Activated B cell treated with CpG ODN at 0.5 μM for 24 hours (primary cell): ENCODE measurements around the gene ATP8B1. TPM values are rescaled to one million over a fixed set of nuclear protein-coding genes. Genes with fewer than 3 reads are reported as not detected.

ENCODE experiments used
- ATAC-seq: fragments of 200-7000 bp; cut with Tn5 transposase; one replicate; pipeline ENCODE4 v1.10.0; 2021; ENCODE audit warnings: low read depth, mild to moderate bottlenecking, moderate library complexity
- CTCF ChIA-PET: fragments of 350-600 bp; sonication (Branson Sonifier 250); formaldehyde crosslinking; loops from one replicate; lab custom pipeline; 2021; ENCODE audit warnings: antibody characterized with exemption; lab: Charles Lee
- POLR2A ChIA-PET: fragments of 350-600 bp; sonication (Branson Sonifier 250); formaldehyde crosslinking; loops from one replicate; lab custom pipeline; 2021; ENCODE audit warnings: antibody characterized with exemption; lab: Charles Lee
- DNase-seq: peaks from one replicate; pipeline ENCODE4 v3.0.0; 2022
- H3K27ac Mint-ChIP-seq: one replicate; pipeline ENCODE4 v1.8.0; 2020; ENCODE audit warnings: mixed read lengths
- H3K27me3 Mint-ChIP-seq: one replicate; pipeline ENCODE4 v1.8.0; 2021; ENCODE audit warnings: mixed read lengths
- H3K36me3 Mint-ChIP-seq: one replicate; pipeline ENCODE4 v1.8.0; 2021; ENCODE audit warnings: low read depth, mixed read lengths
- H3K4me1 Mint-ChIP-seq: one replicate; pipeline ENCODE4 v1.8.0; 2021; ENCODE audit warnings: mixed read lengths
- H3K4me3 Mint-ChIP-seq: one replicate; pipeline ENCODE4 v1.8.0; 2020; ENCODE audit warnings: mild to moderate bottlenecking, mixed read lengths
- H3K9me3 Mint-ChIP-seq: one replicate; pipeline ENCODE4 v1.8.0; 2020; ENCODE audit warnings: mixed read lengths
- CTCF ChIP-seq: fragments of 200-600 bp; IDR thresholded peaks from one replicate; pipeline ENCODE4 v1.8.0; 2022; ENCODE audit warnings: antibody characterized with exemption, mild to moderate bottlenecking
- intact Hi-C: fragments of 100-400 bp; cut with micrococcal nuclease; formaldehyde crosslinking; loops from one replicate; pipeline ENCODE4 v1.15.1; 2024
- total RNA-seq: library from RNA; stranded (reverse); gene quantifications from 2 replicates; pipeline ENCODE4 v1.2.3, GENCODE V29; 2022

ATP8B1 gene
- total RNA-seq, 1 donor from 2014 or later = 0.69 TPM

- ATAC-seq (no peak), DNase-seq (no peak)
- no peaks in the 10 kb centered on the region for H3K27me3 Mint-ChIP-seq
- ChIA-PET POLR2A (no interaction called here), CTCF (no interaction called here)
- H3K4me3 Mint-ChIP-seq = no peak overlapping the region
- intact Hi-C loops = no loop called here
- H3K36me3 Mint-ChIP-seq = peaks cover 5% of the 10 kb centered on the region
- H3K27ac Mint-ChIP-seq = no peak overlapping the region
- peaks cover 19% of the 10 kb centered on the region for H3K4me1 Mint-ChIP-seq
- no peak for TF ChIP-seq CTCF
- no peaks in the 10 kb centered on the region for H3K9me3 Mint-ChIP-seq
Measured at GRCh38 chr18:57776354-57776753, 26.8 kb downstream of the ATP8B1 start.

- Mint-ChIP-seq H3K4me3 (no peak overlapping the region), H3K4me1 (peaks cover 17% of the 10 kb centered on the region), H3K27ac (no peak overlapping the region), H3K36me3 (peaks cover 3% of the 10 kb centered on the region), H3K9me3 (no peaks in the 10 kb centered on the region), H3K27me3 (no peaks in the 10 kb centered on the region)
- TF ChIP-seq CTCF = no peak
- ATAC-seq = no peak
- no peak for DNase-seq
- intact Hi-C loops = no loop called here
- POLR2A ChIA-PET = no interaction called here
- CTCF ChIA-PET = no interaction called here
Measured at GRCh38 chr18:57775937-57776336, 27.2 kb downstream of the ATP8B1 start.

GRCh38 chr18:57772387-57772799 lies 30.7 kb downstream of the ATP8B1 start:
- ChIA-PET POLR2A (no interaction called here), CTCF (no interaction called here)
- no peak for TF ChIP-seq CTCF
- H3K4me3 Mint-ChIP-seq = no peak overlapping the region
- peaks cover 6% of the 10 kb centered on the region for H3K4me1 Mint-ChIP-seq
- H3K36me3 Mint-ChIP-seq = no peaks in the 10 kb centered on the region
- DNase-seq (no peak), ATAC-seq (no peak)
- H3K27me3 Mint-ChIP-seq = no peaks in the 10 kb centered on the region
- H3K27ac Mint-ChIP-seq = no peak overlapping the region
- no peaks in the 10 kb centered on the region for H3K9me3 Mint-ChIP-seq
- intact Hi-C loops = no loop called here

- ChIA-PET CTCF (no interaction called here), POLR2A (no interaction called here)
- no peak for DNase-seq
- intact Hi-C loops = no loop called here
- no peaks in the 10 kb centered on the region for H3K27me3 Mint-ChIP-seq
- no peak for TF ChIP-seq CTCF
- peaks cover 4% of the 10 kb centered on the region for H3K36me3 Mint-ChIP-seq
- H3K27ac Mint-ChIP-seq = no peak overlapping the region
- ATAC-seq = no peak
- H3K4me3 Mint-ChIP-seq = no peak overlapping the region
- H3K4me1 Mint-ChIP-seq = peaks cover 6% of the 10 kb centered on the region
- no peaks in the 10 kb centered on the region for H3K9me3 Mint-ChIP-seq
Measured at GRCh38 chr18:57771626-57772025, 31.5 kb downstream of the ATP8B1 start.

GRCh38 chr18:57771193-57771592 lies 31.9 kb downstream of the ATP8B1 start:
- intact Hi-C loops = no loop called here
- Mint-ChIP-seq H3K27me3 (no peaks in the 10 kb centered on the region), H3K27ac (no peak overlapping the region), H3K36me3 (peaks cover 4% of the 10 kb centered on the region), H3K9me3 (no peaks in the 10 kb centered on the region), H3K4me1 (peaks cover 3% of the 10 kb centered on the region), H3K4me3 (no peak overlapping the region)
- DNase-seq (no peak), ATAC-seq (no peak)
- CTCF ChIA-PET = no interaction called here
- POLR2A ChIA-PET = no interaction called here
- TF ChIP-seq CTCF = no peak
